Stimulated activated naive CD4-positive, alpha-beta T cell treated with Interleukin-2 at 50 U/mL for 16 hours (primary cell): ENCODE measurements around the gene ATXN1.
"Not testable (repeated sequence)": the region's sequence is repeated elsewhere in the genome, so short reads cannot be mapped to it uniquely, and the experiment has no call there.

Source experiments
- DNase-seq: peaks from one replicate; lab custom pipeline; 2025; lab: John Stamatoyannopoulos, UW

Gene ATXN1

DNA sequence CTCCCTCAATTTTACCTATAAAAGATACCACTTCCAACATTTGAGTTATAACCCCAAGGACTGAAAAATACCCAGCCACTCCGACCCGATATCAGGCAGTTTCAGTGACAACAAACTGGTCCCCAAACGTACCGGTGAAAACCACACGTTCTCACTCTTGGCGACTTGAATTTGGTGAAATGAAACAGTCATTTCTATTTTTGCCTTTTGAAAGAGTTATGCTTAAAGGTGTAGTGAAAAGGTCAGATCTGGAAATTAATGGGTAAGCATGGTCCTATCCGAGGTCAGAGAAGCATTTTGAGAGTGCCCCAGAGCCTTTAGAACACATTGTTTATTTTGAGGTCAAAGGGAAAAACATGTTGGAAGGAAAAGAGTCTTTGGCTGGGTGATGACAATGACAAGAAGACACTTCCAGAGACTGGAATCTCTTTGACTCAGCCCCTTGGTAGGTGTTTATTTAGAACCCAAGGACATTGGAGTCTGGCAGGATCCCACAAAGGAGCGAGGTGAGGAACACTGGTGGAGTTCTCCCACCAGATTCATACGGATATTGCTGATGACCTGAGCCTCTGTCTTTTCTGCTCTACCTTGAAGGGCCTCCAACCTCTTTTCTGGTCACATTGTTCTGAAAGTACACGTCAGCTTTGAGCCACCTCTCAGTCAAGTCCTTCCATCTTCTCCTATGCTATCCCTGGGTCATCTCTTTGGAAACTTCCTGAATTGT is 287.9 kb downstream of the ATXN1 start:
- peak; percentile 25 for DNase-seq

DNA sequence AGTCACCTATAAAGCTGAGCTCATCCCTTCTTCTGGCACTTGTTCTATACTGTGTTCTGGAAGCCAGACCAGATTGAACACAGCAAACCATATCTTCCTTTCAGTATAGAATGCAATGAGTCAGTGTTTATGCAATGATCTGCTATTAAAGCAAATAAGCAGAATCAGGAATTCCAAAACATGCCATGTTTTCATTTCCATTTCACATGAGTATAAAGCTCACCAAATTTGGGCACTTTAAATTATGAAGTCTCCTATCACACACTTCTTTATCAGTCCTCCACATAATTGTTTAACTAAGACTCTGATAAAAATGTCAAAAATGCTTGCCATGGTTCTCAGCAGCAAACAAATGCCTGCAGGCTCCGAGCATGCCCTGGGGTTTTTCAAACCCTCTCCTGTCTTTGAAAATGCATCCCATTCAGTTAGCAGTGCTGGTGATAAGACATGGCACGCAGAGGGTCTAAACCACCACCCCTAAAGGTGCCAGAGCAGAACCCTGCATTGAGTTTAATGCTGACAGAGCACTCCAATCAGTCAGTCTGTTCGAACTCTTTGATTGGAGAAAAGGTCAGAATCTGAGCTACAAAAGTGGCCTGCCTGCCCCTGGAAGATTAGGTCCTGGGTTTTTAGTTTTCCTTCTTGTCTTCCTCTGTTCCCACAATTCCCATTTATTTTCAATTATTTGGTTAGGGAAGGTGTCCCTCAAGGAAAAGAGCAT is 288.8 kb downstream of the ATXN1 start:
- DNase-seq: no peak

DNA sequence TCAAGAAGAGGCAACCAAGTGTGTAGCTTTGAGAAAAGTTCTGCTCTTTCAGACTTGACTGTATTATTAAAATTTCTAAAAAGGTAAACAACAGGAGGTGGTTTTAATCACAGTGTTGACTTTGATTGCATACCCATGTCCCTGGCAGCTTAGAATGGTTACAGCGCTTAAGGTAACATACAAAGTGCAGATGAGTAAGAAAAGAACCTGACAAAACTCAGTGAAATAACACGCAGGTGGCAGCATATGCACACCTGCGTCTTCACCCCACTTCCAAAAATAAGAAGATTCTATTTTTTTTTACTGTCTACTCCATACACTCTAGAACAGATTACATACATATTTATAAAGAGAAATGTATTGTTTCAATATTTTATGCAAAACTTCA is 289.4 kb downstream of the ATXN1 start:
- DNase-seq: no peak

GRCh38 chr6:16471222-16471909 is 289.9 kb downstream of the ATXN1 start:
- peak; percentile 21 for DNase-seq

DNA sequence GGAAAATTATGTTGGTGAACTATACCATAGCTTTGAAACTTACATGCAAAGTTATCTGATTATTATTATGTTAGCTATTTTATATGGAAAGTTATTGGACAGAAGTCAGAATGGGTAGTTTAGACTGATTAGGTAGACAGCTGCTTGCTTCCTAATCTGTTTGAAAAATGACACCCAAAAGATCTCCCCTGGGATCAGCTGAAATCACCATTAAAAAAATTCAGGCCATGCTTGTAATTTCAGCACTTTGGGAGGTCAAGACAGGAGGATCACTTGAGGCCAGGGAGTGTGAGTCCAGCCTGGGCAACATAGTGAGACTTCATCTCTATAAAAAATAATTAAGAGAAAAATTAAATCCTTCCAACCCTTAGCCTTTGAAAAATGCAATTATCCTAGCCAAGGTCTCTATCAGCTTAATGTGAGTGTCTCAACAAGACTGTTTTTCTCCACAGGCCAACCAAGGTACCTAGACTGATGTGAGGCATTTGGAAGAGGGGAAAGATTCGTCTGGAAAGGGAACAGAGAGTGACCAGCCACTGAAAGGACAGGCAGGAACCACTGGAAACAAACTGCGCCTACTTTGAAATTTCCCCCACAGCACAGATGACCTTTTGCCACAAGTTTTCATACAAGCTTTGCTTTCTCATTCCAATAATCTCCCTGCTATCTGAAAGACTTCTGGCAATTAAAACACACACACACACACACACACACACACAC is 290.6 kb downstream of the ATXN1 start:
- no peak for DNase-seq

DNA sequence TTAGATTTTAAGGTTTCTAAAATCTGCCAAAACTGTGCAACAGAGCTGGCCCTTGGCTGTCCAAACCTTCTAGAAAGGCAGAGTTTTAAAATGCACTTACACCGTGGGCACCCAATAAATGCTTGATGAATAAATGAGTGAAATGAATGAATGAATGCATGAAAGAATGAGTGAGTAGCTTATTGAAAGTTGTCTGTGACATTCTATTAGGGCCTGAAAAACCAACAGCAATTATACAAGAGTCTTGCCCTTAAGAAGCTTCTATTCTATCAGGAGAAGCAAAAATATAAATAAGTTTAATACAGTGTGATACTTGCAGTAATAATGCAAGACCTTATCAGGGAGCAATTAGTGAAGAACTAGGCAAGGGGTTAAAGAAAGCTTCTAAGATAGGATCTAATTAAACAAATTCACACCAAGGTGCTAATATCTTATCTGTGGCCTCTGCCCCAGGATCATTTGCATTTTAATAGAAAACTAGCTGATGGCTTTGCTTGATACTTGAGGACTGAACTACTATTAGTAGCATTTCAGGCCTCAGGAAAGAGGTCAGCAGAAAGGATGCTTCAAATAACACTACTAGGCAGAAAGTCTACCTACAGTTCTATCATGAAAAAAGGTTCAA is 292.2 kb downstream of the ATXN1 start:
- DNase-seq: no peak

DNA sequence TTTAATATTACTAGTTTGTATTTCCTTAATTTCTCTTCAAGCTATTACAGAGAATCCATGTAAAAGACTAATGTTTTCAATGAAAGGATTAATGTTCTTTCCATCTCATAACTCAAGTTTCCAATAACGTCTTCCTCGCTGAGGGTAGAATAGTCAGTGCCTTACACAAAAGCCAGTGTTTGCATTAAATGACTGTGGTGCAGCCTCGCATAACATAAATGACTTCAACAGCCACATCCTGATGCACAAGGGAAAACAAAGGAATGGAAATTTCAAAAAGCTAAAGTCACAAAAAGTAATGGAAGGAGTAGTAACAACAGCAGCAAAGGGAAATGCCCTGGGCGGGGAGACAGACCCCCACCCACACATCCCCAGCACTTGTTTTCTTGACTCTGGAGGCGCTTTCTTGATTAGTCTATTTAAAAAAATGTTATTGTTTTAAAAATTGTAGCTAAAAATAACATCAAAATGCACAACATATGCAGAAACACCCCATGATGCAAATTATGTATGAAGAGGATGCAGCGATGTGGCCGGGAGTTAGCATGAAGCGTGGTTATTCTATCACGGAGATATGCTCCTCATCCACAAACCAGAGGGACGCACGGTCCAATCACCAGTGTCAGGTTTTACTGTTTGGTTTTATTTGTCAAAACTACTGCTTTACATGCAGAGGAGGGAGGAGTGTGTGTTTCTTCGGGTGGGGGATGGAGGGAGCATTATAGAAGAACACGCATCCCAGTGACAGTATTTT is 294.3 kb downstream of the ATXN1 start:
- no peak for DNase-seq

DNA sequence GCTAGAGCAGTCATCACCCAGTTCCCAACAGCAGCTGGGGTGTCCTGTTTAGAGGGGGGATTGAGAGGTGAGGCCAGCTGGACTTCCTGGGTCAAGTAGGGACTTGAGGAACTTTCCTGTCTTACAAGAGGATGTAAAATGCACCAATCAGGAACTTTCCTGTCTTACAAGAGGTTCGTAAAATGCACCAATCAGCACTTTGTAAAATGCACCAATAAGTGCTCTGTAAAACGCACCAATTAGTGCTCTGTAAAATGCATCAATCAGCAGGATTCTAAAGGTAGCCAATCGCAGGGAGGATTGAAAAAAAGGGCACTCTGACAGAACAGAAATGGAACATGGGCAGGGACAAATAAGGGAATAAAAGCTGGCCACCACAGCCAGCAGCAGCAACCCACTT is 297.2 kb downstream of the ATXN1 start:
- DNase-seq: no peak

- DNase-seq: not testable (repeated sequence)
These were observed 298.0 kb downstream of the ATXN1 start for GRCh38 chr6:16463246-16463645.

DNA sequence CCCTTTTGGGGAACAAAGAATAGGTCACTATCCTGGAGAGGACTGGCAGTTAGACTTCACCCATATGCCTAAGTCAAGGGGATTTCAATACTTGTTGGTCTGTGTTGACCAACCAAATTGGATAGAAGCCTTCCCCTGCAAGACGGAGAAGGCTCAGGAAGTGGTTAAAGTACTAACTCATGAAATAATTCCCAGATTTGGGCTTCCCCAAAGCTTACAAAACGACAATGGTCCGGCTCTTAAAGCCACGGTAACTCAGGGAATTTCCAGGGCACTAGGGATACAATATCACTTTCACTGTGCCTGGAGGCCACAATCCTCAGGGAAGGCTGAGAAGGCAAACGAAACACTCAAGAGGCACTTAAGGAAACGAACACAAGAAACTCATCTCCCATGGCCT is 299.8 kb downstream of the ATXN1 start:
- no peak for DNase-seq

- DNase-seq: not testable (repeated sequence)
These were observed 301.8 kb downstream of the ATXN1 start for GRCh38 chr6:16459472-16459871.

- DNase-seq: no peak
These were observed 308.9 kb downstream of the ATXN1 start for GRCh38 chr6:16452348-16452747.

DNA sequence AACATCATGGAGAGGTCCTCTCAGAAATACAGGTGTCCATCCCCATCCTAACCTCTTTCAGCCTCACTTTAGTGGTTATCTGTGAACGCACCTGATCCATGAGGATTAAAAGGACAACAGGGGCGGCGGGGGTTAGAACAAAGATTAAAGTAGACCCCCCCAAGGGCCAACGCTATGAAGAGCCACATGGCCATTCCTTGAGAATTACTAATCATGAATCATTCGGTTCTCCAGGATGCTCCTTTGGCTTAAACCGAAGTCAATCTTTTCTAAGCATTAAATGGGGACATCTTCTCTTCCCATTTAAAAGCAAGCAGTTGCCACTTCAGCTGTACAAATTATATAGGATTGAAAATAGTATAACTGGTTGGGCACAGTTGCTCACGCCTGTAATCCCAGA is 310.4 kb downstream of the ATXN1 start:
- DNase-seq: no peak

GRCh38 chr6:16450285-16450684 is 311.0 kb downstream of the ATXN1 start:
- DNase-seq: no peak

DNA sequence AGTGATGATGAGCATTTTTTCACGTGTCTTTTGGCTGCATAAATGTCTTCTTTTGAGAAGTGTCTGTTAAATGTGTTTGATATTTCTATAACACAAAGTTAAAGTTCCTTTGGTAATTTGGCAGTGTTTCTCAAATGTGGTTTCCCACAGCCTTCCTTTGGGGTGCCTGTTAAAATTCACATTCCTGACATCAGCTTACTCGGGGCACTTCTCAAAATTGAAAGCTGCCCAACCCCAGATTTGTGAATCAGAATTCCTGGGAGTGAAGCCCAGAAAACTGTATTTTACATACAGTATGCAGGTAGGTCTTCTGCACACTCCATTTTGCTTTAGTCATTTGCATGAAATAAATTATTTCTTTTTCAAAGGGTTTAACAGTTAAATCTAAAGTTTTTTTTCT is 315.0 kb downstream of the ATXN1 start:
- DNase-seq: no peak

- no peak for DNase-seq
These were observed 319.2 kb downstream of the ATXN1 start for GRCh38 chr6:16442031-16442430.

GRCh38 chr6:16441262-16441661 is 320.0 kb downstream of the ATXN1 start:
- no peak for DNase-seq

GRCh38 chr6:16440636-16441212 is 320.5 kb downstream of the ATXN1 start:
- DNase-seq: no peak

DNA sequence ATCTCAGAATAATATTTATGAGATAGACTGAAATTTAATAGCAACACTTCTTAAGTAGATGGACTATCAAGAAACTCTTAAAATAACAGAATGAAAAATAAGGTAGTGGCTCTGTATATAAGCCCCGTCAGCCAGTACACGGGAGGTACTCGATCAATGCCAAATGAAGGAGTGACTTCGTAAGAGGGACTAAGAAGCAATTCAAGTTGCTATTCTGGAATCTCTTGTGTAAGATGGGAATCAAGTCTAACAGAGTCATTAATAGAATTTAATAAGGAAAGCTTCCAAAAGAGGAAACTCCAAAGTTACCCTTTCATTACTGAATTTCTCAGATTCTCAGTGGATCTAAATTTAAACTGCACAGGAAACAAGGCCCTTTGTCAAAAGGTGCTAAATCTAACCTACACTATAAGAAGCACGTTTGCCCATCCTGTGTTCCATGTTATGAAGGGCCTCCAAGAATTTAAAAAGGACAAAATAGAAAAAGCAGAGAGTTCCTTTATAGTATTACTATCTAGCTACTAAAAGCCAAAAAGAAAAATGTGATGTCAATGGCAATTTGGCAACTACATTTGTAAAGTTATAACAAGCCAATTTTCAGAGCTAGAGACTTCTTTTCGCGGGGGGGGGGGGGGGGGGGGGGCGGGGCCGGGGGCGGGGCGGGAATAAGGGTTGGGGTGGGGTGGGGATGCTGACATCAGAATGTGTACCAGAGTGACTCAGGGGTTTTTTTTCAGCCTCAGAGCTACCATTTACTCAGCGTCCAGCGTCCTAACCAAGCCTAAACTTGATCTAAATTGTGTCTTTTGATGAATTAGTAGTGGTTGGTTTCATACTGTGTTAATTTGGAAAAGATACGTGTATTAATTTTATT is 322.3 kb downstream of the ATXN1 start:
- DNase-seq: peak; percentile 39

DNA sequence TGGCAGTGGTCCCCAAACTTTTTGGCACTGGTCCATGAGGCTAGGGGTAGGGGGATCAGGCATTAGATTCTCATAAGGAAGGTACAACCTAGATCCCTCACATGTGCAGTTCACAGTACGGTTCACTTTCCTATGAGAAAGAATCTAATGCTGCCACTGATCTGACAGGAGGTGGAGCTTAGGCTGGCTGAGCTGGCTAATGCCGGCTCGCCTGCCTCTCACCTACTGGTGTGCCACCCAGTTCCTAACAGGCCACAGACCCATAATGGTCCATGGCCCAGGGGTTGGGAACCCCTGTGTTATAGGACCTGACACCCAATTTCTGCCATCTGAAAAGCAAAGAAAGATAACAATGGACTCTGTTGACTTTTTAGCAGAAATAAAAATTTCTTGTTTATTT is 323.3 kb downstream of the ATXN1 start:
- peak; percentile 40 for DNase-seq
